CD4-positive, alpha-beta T cell treated with Interleukin-12 subunit alpha and Interleukin-12 subunit beta, for 1 hour (primary cell): ENCODE results near the gene AMPD2.

Experiments used
- DNase-seq: peaks from one replicate; pipeline ENCODE4 v3.0.0-alpha.2; 2020

Gene AMPD2

GRCh38 chr1:109617291-109617801 lies 2.3 kb upstream of the AMPD2 start:
- DNase-seq = peak; percentile 34

GRCh38 chr1:109618661-109619575 lies 719 bp upstream of the AMPD2 start:
- DNase-seq = no peak

GRCh38 chr1:109620401-109620791 lies 759 bp downstream of the AMPD2 start:
- DNase-seq = no peak

- peak; percentile 97 for DNase-seq
These were observed 1.2 kb downstream of the AMPD2 start for GRCh38 chr1:109620841-109621286.

GRCh38 chr1:109621379-109622136 lies 1.9 kb downstream of the AMPD2 start:
- DNase-seq = no peak

GRCh38 chr1:109622137-109622892 lies 2.7 kb downstream of the AMPD2 start:
- no peak for DNase-seq

GRCh38 chr1:109622895-109623294 lies 3.3 kb downstream of the AMPD2 start:
- DNase-seq = no peak

GRCh38 chr1:109623601-109624161 lies 4.0 kb downstream of the AMPD2 start:
- DNase-seq = no peak

GRCh38 chr1:109624201-109625010 lies 4.8 kb downstream of the AMPD2 start:
- no peak for DNase-seq

- no peak for DNase-seq
These were observed 5.5 kb downstream of the AMPD2 start for GRCh38 chr1:109625176-109625575.

- DNase-seq = no peak
These were observed 6.2 kb downstream of the AMPD2 start for GRCh38 chr1:109625601-109626560.

GRCh38 chr1:109626682-109627408 lies 7.2 kb downstream of the AMPD2 start:
- DNase-seq = no peak

GRCh38 chr1:109627692-109628399 lies 8.2 kb downstream of the AMPD2 start:
- no peak for DNase-seq

- no peak for DNase-seq
These were observed 9.1 kb downstream of the AMPD2 start for GRCh38 chr1:109628540-109629321.

- no peak for DNase-seq
These were observed 9.9 kb downstream of the AMPD2 start for GRCh38 chr1:109629372-109630030.

- DNase-seq = peak; percentile 38
These were observed 10.7 kb downstream of the AMPD2 start for GRCh38 chr1:109630081-109630897.
